NCI-H2029 treated with DMSO at 0.1 percent for 48 hours (cell line): ENCODE results near the gene KIR2DL3.
A peak's percentile ranks its signal among the peaks of the same experiment; 100 is the strongest.
"Not testable (repeated sequence)": the region's sequence is repeated elsewhere in the genome, so short reads cannot be mapped to it uniquely, and the experiment has no call there.

ENCODE experiments used
- DNase-seq: peaks from one replicate; lab custom pipeline; 2025; lab: John Stamatoyannopoulos, UW

The KIR2DL3 gene

DNA sequence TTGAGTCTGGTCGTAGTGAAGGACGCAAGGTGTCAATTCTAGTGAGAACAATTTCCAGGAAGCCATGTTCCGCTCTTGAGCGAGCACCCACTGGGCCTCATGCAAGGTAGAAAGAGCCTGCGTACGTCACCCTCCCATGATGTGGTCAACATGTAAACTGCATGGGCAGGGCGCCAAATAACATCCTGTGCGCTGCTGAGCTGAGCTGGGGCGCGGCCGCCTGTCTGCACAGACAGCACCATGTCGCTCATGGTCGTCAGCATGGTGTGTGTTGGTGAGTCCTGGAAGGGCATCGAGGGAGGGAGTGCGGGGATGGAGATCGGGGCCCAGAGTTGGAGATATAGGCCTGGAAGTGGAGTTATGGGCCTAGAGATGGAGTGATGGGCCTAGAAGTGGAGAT, at the start of gene KIR2DL3:
TSS of gene KIR2DL3 (plus strand) at position 208 of the 400 bp plus-strand sequence. CDS start at position 241, 33 bp downstream.
- DNase-seq: not testable (repeated sequence)

DNA sequence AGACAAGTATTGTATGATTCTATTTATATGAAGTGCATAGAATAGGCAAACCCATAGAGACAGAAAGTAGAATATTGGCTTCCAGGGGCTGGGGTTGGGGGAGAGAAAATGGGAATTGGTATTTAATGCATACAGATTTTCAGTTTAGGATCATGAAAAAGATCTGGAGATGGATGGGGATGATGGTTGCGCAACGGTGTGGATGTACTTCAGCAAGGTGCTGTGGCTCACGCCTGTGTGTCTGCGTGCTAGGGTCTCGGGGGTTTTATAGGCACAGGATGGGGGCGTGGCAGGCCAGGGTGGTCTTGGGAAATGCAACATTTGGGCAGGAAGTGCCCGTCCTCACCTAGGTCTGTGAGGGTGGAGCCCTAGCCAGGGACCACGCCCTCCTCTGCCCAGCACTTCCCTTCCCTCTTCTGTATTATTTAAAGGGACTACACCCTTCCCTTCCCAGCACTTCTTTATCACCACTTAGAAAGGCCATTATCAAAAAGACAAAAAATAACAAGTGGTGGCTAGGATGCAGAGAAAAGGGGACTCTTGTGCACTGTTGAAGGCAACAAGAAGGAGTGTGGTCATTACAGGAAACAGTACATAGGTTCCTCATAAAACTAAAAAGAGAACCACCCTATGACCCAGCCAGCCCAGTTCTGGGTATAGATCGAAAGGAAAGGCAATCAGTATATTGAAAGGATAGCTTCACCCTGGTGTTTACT, 46.6 kb upstream of the KIR2DL3 start:
- no peak for DNase-seq

DNA sequence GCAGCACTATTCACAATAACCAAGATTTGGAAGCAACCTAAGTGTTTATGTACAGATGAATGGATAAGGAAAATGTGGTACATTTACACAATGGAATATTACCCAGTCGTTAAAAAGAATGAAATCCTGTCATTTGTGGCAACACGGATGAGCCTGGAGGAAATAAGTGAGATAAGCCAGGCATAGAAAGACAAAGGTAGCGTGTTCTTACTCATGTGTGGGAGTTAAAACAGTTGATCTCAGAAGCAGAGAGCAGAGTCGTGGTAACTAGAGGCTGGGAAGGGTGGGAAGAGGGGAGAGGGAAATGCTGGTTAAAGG, 46.1 kb upstream of the KIR2DL3 start:
- no peak for DNase-seq

DNA sequence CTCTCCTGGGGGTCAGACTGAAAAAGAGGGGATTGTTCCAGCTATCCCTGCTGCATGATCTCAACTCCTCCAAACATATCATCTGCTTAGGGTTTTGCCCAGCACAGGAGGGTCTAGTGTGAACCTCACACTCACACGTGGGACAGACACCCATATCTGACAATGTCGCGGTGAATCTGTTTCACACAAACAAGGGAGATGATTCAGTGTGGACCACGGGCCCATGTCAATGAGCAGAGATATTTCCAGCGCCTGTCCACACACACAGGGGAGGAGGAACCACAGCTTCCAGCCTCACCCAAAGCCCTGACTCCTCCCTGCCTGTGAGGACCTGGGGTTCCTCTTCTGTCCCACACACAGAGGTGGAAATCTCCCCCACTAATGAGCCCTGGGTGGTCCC, 43.7 kb upstream of the KIR2DL3 start:
- no peak for DNase-seq

DNA sequence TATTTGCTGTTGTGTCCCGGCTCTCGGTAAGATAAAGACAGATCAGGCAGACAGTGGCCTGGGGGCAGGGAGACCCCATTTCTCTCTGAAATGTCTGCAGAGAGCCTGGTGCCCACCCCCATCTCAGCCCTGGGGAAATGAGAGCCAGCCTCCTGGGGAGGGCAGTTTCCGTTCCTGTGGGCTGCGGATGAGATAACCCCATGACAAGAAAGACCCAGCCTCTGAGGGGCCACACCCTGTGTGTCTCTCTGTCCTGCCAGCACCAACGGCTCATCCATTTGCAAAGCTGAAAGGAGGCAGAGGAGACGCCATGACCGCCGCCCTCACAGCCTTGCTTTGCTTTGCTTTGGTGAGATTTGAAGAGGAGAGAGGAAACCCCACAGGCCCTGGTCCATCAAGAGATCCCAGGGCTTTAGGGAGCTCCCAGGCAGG, 42.2 kb upstream of the KIR2DL3 start:
- no peak for DNase-seq

DNA sequence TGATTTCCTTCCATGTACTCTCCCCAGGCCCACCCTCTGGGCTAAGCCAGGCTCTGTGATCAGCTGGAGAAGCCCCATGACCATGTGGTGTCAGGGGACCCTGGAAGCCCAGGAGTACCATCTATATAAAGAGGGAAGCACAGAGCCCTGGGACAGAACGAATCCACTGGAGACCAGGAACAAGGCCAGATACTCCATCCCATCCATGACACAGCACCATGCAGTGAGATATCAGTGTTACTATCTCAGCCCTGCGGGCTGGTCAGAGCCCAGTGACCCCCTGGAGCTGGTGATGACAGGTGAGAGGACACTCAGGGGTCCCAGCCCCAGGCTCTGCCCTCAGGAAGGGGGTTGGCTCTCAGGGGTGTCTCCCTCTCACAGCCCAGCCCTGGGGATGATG, 41.5 kb upstream of the KIR2DL3 start:
- no peak for DNase-seq

DNA sequence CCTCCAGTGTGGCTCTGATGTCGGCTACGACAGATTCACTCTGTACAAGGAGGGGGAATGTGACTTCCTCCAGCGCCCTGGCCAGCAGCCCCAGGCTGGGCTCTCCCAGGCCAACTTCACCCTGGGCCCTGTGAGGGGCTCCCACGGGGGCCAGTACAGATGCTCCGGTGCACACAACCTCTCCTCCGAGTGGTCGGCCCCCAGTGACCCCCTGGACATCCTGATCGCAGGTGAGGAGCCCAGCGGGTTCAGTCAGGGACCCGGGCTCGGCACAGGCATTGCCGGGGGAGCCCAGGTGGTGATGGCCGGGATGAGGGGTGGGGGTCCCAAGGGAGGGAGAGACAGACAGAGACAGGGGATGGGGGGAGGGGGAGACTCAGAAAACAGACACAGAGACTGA, 40.6 kb upstream of the KIR2DL3 start:
- DNase-seq: not testable (repeated sequence)

DNA sequence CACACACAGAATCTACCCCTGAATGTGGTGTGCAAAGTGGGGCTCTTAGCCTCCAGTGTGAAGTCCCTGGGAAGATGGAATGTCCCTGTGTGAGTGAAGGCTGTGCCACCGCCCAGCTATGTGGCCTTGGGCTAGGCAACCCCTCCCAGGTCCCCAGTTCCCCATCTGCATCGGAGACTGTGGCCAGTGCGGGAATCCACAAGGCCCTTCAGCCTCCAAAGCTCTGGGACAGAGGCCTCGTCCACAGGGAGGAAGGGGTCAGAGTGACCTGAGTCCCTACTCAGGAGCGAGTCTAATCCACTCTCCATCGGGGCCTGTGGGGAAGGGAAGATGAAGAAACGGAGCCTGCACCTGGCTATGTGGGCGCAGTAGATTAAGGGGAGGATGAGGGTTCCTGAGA, 33.4 kb upstream of the KIR2DL3 start:
- DNase-seq: no peak

DNA sequence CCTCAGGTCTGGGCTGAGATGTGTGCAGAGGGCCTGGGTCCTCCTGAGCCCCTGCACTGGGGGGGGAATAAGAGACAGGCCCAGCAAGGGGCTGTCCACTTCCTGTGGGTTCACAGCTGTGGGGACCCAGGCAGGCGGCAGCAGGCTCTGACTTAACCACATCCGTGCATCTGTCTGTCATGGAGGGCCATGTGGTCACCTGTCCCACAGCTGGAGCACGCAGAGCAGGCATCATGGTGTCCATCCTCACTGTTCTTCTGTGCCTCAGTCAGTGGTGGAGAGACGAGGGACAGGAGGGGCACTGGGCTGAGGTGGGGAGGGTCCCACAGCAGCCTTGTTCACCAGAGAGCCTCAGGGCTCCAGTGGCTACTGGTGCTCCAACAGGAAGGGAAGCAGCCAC, 30.4 kb upstream of the KIR2DL3 start:
- DNase-seq: no peak

DNA sequence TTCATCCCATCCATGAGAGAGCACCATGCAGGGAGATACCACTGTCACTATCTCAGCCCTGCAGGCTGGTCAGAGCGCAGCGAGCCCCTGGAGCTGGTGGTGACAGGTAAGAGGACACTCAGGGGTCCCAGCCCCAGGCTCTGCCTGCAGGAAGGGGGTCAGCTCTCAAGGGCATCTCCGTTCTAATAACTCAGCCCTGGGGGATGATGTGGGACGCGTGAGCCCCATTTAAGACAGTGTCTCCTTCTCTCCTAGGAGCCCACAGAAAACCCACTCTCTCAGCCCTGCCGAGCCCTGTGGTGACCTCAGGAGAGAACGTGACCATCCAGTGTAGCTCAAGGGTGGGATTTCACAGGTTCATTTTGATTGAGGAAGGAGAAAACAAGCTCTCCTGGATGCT, 29.5 kb upstream of the KIR2DL3 start:
- DNase-seq: peak; percentile 57

DNA sequence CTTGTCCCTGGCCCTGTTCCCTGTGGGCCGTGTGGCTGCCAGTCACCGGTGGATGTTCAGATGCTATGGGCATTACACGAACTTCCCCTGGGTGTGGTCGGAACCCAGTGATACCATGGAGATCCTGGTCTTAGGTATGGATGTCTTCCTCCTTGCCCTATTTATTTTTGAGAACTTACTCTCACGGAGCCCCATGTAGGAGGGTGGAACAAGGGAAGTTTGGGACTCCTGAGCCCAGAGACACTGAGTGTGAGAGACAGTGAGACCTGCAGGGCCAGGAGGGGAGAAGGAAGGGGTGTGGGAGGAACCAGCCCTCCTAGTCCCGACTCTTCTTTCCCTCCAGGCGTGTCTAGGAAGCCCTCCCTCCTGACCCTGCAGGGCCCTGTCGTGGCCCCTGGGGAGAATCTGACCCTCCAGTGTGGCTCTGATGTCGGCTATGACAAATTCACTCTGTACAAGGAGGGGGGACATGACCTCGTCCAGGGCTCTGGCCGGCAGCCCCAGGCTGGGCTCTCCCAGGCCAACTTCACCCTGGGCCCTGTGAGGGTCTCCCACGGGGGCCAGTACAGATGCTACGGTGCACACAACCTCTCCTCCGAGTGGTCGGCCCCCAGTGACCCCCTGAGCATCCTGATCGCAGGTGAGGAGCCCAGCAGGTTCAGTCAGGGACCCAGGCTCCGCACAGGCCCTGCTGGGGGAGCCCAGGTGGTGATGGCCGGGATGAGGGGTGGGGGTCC, 28.9 kb upstream of the KIR2DL3 start:
- DNase-seq: no peak

DNA sequence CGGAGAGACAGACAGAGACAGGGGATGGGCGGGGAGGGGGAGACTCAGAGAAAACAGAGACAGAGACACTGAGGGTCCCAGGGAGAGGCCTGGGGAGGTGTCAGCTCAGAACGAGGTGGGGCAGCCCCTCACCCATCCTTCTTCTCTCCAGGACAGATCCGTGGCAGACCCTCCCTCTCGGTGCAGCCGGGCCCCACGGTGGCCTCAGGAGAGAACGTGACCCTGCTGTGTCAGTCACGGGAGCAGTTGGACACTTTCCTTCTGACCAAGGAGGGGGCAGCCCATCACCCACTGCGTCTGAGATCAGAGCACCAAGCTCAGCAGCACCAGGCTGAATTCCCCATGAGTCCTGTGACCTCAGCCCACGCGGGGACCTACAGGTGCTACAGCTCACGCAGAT, 28.4 kb upstream of the KIR2DL3 start:
- not testable (repeated sequence) for DNase-seq

DNA sequence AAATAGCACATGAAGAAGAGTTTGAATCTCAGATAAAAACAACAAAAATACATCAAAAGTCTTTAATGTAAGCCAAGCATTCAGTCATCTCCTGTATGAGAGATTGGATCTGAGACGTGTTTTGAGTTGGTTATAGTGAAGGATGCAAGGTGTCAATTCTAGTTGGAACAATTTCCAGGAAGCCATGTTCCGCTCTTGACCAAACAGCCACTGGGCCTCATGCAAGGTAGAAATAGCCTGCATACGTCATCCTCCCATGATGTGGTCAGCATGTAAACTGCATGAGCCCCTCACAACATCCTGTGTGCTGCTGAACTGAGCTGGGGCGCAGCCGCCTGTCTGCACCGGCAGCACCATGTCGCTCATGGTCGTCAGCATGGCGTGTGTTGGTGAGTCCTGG, 14.2 kb upstream of the KIR2DL3 start, which contains the start of gene KIR3DL3:
TSS of gene KIR3DL3 (plus strand) at position 301 of the 400 bp plus-strand sequence. CDS start at position 356, 55 bp downstream.
- no peak for DNase-seq

DNA sequence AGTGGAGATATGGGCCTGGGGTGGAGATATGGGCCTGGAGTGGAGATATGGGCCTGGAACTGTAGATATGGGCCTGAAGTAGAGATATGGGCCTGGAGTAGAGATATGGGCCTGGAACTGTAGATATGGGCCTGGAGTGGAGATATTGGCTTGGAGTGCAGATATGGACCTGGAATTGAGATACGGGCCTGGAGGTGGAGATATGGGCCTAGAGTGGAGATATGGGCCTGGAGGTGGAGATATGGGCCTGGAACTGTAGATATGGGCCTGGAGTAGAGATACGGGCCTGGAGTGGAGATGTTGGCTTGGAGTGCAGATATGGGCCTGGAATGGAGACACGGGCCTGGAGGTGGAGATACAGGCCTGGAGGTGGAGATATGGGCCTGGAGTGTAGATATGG, 13.7 kb upstream of the KIR2DL3 start:
- DNase-seq: no peak

DNA sequence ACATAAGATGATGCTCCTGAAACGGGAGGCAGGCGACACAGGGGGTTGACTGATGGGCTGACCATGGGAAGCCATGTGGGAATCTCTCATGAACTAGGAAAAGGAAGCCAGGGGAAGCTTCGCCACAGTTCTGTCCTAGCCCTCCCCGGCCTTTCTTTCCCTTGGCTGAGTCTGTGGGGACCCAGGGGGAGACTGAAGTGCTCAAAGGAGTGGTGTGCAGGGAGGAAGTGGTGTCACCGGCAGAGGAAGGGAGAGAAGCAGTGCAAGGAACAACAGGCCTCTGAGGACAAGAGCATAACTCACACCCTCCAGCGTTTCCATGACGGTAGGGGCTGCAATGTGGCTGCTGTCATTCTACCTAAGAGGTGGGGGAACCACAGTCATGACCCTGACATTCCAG, 13.0 kb upstream of the KIR2DL3 start:
- no peak for DNase-seq

DNA sequence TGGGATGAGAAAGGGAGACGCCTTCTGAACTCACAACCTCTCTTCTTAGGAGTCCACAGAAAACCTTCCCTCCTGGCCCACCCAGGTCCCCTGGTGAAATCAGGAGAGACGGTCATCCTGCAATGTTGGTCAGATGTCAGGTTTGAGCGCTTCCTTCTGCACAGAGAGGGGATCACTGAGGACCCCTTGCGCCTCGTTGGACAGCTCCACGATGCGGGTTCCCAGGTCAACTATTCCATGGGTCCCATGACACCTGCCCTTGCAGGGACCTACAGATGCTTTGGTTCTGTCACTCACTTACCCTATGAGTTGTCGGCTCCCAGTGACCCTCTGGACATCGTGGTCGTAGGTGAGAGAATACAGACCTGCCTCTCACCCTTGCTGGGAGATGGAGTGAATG, 10.8 kb upstream of the KIR2DL3 start:
- DNase-seq: no peak

DNA sequence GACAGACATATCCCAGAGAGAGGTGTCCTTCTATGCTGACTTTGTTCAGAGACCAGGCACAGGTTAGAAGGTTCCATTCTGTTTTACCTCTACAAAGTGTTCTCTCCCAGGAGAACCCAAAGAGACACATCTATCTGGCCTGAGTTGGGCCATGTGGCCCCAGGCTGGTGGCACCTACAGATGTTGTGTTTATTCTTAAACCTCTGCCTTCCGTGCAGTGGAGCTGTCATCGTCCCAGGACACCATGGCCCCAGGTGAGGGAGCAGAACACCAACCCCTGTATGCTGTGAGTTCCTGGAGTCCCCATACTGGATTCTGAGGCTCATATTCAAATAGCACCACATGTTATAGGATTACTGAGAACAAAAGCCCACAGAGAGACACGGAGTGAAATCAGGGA, 10.1 kb upstream of the KIR2DL3 start:
- no peak for DNase-seq

DNA sequence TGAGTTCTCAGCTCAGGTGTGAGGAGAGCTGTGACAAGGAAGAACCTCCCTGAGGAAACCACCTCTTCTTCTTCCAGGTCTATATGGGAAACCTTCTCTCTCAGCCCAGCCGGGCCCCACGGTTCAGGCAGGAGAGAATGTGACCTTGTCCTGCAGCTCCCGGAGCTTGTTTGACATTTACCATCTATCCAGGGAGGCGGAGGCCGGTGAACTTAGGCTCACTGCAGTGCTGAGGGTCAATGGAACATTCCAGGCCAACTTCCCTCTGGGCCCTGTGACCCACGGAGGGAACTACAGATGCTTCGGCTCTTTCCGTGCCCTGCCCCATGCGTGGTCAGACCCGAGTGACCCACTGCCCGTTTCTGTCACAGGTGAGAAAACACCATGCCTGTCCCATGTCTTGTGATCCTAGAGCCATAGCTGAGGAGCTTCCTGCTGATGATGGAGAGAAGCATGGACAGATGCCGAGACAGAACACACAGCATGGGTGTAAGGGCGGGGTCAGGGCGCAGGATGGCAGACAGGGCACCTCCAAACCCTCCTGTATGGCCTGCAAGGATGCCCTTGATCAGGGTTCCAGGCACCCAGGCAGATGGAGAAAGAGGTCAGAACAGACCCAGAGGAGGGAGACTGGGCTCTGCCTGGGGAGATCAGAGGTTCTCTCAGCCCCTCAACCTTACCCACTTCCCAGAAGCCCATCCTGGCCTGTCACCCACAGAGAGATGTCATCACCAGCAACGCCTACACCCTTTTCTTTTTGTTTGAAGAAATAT, 8.7 kb upstream of the KIR2DL3 start:
- no peak for DNase-seq

DNA sequence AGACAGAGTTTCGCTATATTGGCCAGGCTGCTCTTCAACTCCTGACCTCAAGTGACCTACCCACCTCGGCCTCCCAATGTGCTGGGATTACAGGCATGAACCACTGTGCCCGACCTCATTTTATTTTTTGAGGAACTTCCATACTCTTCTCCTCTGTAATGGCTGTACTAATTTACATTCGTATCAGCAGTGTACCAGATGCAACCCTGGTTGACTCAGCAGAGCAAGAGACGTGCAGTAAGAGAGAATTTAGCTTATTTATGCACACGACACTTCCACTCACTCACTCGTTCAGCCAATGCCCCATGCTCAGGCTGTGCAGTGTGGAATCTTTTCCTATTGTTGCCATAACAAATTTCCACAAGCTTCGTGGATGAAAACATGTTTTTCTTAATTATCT, 7.1 kb upstream of the KIR2DL3 start:
- DNase-seq: no peak

DNA sequence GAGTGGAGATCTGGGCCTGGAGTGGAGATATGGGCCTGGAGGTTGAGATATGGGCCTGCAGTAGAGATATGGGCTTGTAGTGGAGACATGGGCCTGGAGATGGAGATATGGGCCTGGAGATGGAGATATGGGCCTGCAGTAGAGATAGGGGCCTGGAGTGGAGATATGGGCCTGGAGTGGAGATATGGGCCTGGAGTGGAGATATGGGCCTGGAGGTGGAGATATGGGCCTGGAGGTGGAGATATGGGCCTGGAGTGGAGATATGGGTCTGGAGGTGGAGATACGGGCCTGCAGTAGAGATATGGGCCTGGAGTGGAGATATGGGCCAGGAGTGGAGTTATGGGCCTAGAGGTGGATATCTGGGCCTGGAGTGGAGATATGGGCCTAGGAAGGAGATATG, 402 bp downstream of the KIR2DL3 start:
- DNase-seq: no peak

DNA sequence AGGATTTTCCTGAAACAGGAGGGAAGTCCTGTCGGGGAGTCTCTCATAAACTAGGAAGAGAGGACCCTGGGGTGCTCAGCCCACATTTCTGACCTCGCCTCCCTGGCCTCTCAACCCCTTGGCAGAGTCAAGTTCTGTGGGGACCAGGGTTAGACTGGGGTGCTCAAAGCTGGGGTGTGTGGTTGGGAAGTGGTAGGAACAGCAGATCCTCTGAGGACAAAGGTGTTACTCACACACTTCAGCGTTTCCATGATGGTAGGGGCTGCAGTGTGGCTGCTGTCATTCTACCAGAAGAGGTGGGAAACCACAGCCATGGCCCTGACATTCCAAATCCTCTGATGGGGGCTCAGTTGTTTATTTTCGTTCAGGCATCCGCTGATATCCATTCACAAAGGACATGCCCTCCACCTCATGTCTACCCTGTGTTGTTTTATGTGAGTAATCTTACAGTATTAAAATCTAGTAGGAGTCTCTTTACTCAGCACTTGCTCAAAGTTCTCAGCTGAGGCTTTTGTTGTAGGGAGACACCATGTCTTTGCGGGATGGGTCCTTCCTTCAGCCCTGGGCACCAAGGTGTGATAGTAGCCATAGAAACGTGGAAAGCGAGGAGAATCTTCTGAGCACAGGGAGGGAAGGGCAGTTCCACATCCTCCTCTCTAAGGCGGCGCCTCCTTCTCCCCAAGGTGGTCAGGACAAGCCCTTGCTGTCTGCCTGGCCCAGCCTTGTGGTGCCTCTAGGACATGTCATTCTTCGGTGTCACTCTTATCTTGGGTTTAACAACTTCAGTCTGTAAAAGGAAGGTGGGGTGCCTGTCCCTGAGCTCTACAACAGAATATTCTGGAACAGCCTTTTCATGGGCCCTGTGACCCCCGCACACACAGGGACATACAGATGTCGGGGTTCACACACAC, 1.5 kb downstream of the KIR2DL3 start:
- no peak for DNase-seq

DNA sequence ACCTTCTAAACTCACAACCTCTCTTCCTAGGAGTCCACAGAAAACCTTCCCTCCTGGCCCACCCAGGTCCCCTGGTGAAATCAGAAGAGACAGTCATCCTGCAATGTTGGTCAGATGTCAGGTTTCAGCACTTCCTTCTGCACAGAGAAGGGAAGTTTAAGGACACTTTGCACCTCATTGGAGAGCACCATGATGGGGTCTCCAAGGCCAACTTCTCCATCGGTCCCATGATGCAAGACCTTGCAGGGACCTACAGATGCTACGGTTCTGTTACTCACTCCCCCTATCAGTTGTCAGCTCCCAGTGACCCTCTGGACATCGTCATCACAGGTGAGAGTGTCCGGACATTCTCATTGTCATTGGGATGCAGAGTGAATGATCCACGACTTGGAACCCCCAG, 3.6 kb downstream of the KIR2DL3 start:
- not testable (repeated sequence) for DNase-seq
